GM21723 (cell line): ENCODE measurements around the gene SEC22A.

ENCODE experiments used
- ATAC-seq: cut with Tn5 transposase; IDR thresholded peaks from one replicate; pipeline ENCODE4 v1.9.1; 2021; ENCODE audit warnings: mild to moderate bottlenecking, moderate library complexity; ENCODE audit not compliant: unreplicated experiment

SEC22A gene

GRCh38 chr3:123286308-123287023, 84.7 kb downstream of the SEC22A start:
- ATAC-seq, result no peak

DNA sequence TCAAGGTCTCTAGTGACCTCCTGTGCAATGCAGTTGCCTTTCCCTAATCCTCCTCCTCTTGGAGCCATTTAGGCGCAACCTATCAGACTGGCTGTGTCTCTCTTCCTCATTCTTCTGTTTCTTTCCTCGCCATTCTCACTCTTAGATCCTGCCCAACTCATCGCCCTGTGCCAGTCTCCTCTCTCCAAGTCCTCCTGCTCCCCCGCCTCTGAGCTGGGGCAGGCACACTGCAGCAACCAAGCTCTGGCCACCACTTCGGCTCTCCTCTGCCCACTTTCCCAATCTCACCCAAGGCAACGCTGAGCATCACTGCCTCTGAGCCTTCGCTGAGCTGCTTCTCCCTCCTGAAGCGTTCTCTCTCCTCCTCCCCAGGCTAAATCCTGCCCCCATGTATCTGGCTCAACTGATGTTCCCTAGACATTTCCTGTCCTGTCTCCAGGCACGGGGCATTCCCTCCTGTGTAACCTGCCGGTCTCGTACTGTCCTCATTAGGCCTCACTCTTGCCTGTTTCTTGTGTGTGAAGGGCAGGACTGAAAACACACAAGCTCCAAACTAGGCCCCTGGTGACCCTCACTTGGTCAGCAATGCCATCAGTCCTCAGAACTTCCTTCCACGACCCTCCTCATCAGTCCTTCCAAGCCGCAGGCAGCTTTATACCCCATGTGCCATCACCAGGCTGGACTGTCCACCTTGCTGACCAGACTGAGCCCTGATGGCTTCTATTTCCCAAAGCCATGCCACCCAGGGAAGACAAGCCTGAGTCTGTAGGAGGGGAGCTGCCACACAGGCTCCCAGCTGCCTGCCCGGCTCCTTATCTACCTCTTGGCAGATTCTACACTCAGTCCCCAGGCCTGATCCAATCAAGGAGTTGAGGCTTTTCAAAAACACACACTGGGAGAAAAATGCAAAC, 85.6 kb downstream of the SEC22A start:
- no peak for ATAC-seq

- no peak for ATAC-seq
Observed at GRCh38 chr3:123287962-123288302, 86.2 kb downstream of the SEC22A start.

DNA sequence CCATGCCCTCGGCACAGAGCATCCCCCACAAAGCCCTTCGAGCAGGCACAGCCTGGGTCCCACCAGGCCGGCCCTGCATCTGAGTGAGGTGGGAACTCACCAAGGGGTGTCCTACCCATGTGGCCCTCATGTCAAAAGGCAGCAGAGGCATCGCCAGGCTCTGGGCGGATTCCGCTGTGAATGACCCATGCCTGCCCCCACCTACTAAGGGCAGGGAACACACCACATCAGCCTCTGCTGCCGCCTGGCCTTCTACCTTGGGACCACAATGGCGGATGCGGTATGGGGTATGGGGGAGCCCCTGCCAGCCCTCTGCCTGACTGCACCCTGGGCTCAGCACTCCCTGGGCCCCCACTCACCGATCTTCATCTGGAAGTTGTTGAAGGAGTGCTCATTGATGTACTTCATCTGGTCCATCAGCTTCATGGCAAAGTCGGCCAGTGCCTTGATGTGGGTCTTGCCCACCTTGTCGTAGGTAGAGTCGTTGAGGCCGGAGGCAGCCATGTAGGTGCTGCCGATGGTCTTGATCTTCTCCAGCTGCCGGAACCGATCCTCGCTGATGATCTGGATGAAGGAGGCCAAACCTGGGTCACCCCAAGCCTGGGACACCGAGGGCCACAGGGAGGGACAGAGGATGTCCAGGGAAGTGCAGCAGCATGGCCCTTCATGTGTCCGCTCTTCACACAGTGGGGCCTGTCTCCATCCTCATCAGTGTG, 87.8 kb downstream of the SEC22A start:
- no peak for ATAC-seq

DNA sequence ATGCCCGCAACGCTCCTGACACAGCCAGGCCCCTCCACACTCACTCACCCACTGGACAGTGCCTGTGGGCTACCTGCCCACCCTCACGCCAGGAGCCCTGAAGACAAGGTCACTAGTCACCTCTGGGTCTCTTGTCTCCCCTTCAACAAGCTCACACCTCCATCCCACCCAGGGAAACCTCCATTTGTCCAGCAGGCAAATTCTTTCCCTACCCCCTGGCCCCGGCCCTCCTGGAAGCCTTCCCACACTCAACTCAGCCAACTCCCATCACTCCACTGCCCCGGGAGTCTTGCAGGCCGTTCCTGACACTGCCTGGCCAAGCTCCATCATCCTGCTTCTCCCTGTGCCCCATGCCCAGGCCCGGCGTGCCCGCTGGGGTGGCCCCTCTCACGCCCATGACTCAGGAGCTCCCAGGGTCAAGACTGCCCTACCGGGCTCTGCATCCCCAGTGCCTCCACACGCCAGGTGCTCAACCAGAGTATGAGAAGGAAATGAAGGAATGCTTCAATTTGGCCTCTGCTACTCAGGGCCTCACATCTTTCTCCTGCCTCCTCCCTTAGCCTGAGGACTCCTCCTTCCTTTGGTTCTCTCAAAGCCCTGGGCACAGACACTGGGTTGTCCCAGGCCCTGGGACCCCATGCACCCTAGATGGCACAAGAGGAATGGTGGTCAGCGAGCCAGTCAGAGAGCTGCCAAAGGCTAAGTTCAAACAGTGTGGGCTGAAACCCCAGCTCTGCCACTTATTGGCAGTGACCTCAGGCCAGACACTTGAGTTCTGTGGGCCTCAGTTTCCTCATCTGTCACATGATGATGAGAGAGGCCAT, 88.6 kb downstream of the SEC22A start:
- ATAC-seq, result no peak

DNA sequence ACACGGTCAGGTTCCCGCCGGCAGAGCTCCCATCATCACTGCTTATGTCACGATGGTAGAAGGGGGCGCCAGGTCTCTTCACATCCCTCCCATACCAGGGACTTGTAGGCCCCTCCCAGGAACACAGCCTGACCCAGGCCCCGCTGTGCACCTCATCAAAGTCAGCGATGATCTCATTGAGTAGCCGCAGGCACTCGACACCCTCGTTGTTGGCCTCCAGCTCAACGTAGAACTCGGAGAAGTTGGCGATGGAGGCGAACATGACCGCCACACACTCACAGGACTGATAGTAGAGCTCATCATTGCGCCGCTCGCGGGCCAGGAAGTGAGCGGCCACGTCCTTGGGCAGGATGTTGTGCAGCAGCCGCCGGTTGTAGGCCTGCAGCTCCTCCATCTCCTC, 89.2 kb downstream of the SEC22A start:
- ATAC-seq, result no peak

DNA sequence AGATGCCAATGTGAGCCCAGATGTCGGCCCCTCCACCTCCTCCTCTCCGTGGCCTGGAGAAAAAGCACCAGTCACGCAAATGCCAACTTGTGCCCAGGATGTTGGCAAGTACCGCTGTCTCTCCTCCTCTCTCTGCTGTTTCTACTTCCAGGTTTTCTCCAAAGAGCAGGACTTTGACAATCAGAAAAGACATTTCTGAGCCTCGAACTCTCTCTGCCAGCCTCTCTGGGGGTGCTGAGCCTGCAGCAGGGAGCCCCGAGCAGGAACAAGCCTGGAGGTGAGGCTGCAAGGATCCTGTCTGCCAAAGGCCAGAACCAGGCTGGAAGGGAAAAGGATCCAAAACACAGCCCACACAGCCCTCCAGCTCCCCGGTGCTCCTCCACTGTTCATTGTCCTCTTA, 89.7 kb downstream of the SEC22A start:
- ATAC-seq, result no peak

DNA sequence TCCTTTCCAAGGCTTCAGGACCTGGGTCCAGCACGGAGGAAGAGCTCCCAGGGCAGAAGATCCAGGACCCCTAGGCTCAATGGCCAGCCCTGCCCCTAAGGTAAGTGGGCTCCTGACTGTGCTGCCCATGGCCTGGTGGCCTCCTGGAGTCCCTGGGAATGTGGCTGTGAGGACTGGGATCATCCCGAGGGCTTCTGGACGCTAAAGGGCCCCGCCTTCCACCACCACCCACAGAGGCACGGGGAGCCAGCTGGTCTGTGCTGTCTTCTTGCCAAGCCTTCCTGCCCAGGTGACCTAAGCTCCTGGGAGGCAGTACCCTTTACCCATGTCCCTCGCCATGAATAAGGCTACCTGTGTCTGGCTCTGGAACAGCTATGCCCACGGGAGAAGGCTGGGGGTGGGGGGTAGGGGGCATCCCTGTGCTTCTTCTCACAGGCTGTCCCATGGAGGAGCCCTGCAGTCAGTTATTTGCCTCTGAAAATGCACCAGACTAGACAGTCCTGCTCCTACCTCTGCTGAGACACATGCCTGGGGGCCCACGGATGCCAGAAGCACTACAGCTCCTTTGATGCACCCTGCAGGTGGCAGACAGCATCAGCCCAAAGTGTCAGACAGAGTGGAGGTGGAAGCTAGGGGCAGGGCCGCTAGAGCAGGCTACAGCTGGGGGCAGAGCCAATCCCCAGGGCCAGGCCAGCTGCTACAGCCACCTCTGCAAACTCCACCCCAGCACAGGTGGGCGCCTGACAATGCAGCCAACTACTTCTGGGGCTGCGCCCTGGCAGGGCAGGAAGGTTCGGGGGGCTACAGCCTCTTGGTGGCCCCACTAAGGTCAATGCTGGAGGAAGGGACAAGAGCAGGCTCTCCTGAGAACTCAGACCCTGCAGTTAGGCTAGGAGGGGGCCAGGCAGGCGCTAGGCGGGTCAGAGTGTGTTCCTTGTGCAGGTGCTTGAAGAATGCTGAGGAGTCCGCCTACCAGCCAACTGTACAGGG, 90.9 kb downstream of the SEC22A start:
- no peak for ATAC-seq

DNA sequence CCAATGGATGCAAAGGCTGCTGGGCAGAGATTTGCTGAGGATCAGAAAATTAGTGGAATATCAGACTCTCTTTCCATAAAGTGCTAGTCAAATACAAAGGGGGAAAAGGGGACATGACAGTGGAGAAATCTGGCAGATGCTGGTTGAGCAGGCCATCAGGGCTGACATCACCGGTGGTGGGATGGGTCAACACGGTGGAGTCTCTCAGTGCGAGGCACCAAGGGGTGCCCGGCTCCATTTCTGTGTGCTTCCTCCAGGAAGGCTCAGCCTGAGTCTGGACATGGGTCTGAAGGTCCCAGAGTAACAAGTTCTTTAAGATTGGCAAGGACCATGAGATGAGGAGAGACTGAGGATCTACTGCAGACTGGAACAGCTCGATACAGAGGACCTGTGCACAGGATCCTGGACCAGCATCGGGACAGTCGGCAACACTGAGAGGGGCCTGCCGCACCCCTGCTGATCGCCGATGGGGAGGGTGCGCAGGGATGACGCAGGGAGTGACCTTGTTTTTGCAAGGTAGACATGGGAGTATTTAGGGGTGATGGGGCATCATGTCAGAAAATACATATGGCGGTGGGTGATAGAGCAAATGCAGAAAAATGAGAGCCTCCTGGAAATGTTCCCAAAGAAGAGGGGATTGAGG, 92.7 kb downstream of the SEC22A start:
- ATAC-seq, result no peak

DNA sequence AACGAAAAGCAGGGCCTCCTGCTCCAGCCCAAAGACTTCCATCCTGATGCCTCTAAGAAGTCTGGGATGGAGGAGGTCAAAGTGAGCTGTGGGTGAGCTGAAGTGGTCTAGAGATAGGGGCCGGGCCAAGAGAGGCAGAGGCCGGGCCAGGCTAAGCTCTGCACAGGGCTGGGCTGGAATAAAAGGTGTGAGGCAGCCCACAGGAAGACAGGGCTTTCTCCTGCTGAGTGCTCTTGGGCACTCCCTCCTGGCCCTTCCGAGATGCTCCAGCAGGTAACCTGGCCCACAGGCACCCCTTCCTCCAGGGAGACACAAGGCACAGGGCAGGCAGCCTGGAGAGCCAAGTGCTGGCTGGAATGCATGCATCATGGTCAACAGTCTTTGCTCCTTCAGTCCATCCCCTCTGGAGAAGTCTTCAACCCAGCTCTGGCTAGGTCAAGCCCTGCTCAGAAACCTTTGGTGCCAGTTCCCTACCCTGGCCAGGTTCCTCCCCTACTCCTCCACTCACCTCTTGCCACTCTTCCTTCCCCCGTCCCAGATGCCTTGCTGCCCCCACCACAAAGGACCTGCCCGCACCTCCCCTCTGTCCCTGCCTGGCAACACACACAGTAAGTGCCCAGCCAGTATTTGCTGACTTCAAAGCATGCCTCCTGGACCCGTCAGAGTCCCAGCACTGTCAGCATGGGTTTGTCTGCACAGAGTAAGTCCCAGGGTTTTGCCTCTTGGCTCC, 93.6 kb downstream of the SEC22A start:
- ATAC-seq, result no peak

DNA sequence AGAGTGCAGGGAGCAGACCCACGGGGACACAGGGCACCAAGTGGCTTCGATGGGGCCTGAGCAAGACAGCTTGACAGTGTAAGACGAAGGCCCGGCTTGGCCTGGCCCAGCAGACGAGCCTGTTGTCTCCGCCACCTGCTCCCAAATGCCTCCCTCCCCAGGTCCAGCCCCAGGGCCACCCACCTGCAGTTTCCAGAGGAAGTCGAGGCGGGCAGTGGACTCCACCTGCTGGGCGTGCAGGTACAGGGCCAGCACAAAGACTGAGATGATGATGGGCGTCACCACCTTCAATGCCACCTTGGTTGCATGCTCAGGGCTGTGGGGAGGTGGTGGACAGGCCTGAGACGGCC, 94.1 kb downstream of the SEC22A start:
- ATAC-seq, result no peak

GRCh38 chr3:123296261-123296660, 94.5 kb downstream of the SEC22A start:
- no peak for ATAC-seq

- ATAC-seq, result no peak
Observed at GRCh38 chr3:123296836-123297626, 95.3 kb downstream of the SEC22A start.

DNA sequence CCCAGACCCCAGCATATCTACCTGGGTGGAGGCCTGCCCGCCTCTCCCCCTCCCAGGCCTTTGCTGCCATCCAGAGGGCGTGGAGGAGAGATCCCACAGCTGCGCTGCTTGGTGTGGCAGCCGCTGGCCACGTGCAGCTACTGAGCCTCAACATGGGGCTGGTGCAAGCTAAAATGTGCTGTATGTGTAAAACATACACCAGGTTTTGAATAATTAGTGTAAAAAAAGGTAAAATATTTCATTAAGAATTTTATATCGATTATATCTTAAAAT, 95.8 kb downstream of the SEC22A start:
- no peak for ATAC-seq

DNA sequence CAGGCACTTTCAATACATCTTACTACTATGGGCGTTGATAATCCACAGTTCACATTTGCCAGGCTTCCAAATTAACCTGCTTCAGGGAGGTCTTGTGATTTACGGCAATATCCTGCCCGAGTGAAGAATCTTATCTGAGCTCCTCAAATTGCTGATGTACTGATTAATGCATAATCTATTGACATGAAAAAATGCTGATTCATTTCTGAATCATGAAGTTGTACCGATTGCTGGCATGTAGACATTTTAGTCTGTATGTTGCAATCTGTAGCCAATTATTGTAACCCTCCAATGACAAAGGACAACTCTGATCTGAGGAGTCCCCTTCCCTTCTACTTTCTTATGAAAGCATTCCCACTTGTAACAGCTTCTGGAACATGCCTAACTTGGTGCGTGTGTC, 97.2 kb downstream of the SEC22A start:
- no peak for ATAC-seq

- no peak for ATAC-seq
Observed at GRCh38 chr3:123299581-123299980, 97.8 kb downstream of the SEC22A start.

DNA sequence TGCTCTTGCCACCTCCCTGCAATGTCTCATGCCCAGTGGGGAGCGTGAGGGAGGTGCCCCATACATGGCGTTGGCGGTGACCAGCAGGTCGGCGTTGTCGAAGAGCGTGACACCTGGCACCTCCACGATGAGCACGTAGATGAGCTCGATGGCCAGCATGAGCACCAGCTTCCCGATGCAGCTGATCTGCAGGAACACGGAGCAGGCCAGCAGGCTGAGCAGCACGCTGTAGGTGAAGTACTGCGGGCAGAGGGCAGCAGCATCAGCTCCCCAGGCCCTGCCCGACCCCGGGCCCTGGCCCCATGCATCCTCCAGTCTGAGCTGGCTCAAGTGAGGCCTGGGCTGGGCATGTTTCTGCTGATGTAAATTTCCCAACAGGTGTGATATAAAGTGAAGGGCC, 98.3 kb downstream of the SEC22A start:
- no peak for ATAC-seq

DNA sequence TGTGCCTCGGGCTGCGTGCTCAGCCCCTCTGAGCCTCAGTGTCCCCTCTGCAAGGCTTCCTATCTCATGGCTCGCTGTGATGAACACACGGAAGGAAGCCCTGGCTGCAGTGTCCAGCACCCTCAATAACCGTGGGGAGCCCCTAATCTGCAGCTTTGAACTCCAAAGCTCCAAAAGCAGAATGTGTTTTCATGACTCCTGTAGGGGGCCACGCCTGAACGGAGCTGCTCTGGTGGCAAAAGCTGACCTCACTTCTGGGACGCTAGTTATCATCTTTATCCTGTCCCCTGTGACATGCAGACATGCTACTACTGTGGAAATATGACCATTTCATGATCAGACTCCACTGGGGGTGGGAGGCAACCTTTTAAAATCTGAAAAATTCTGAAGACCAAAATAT, 98.8 kb downstream of the SEC22A start:
- ATAC-seq, result no peak
